HG03460 (cell line): ENCODE data around the gene PHF20.
"Not testable (repeated sequence)": the region's sequence is repeated elsewhere in the genome, so short reads cannot be mapped to it uniquely, and the experiment has no call there.

Source experiments
- ATAC-seq: cut with Tn5 transposase; IDR thresholded peaks from one replicate; pipeline ENCODE4 v1.9.1; 2021; ENCODE audit not compliant: unreplicated experiment

Gene PHF20

GRCh38 chr20:35771689-35772562 is at the start of gene PHF20:
Gene PHF20, plus strand, starts transcription at chr20:35772015. Its CDS starts 29,508 bp downstream, at chr20:35801523.
- peak; percentile 78 for ATAC-seq

DNA sequence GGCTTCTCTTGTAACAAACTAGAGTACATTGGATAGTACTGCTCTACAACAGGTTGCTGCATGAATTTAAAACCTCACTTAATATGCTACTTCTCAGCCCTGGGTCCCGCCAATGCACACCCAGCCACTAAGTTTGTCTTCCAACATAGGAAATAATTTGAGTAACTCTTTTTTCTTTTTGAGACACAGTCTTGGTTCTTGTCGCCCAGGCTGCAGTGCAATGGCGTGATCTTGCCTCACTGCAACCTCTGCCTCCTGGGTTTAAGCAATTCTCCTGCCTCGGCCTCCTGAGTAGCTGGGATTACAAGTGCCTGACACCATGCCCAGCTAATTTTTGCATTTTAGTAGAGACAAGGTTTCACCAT is 48.6 kb upstream of the PHF20 start:
- ATAC-seq = not testable (repeated sequence)

DNA sequence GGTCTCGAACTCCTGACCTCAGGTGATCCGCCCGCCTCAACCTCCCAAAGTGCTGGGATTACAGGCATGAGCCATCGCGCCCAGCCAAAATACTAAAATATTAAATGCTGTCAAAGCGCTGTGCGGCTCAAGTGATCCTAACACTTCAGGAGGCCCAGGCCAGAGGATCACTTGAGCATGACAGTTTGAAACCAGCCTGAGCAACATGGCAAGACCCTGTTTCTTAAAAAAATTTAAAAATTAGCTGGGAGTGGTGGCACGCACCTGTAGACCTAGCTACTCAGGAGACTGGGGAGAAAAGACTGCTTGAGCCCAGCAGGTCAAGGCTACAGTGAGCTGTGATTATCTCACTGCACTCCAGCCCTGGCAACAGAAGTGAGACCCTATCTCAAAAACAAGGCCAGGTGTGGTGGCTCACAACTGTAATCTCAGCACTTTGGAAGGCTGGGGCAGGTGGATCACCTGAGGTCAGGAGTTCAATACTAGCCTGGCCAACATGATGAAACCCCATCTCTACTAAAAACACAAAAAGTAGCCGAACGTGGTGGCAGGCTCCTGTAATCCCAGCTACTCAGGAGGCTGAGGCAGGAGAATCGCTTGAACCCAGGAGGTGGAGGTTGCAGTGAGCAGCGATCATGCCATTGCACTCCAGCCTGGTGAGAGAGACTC is 48.0 kb upstream of the PHF20 start:
- ATAC-seq = not testable (repeated sequence)

DNA sequence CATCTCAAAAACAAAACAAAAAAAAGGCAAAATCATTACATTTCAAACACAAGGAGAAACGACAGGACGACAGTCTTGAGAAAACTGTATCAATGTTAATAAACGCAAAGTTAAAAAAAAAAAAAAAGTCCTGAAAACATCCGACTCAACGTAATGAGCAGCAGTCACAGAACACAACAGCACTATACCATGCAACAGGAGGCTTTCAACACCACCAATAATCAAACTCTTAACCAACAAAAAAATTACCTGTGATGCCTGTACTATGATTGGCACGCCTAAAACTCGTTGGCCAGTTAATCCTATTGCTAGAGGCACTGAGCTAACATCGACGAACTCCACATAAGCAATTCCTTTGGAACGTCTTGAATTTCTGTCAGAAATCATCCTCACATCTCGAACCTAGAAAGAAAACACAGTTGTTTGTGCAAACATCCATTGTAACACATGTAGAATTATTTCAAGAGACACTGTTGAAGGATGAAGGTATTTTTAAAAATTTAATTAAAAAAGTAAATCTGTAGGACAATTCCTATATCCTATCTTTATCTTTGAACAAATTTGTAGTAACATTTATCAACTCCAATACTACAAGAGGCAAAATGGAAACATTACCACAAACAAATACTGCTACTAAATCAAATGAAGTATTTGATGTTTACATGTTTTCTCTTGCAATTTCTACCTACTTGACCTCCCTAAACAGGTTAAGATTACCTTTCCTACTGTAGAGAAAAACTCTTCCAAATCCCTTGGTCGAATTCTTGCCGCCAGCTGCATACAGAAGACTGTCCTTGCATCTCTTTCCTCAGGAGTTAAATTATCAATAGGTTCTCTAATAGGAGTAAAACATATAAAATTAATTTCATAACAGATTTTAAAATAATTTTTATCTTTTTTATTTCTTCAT is 47.2 kb upstream of the PHF20 start:
- no peak for ATAC-seq

DNA sequence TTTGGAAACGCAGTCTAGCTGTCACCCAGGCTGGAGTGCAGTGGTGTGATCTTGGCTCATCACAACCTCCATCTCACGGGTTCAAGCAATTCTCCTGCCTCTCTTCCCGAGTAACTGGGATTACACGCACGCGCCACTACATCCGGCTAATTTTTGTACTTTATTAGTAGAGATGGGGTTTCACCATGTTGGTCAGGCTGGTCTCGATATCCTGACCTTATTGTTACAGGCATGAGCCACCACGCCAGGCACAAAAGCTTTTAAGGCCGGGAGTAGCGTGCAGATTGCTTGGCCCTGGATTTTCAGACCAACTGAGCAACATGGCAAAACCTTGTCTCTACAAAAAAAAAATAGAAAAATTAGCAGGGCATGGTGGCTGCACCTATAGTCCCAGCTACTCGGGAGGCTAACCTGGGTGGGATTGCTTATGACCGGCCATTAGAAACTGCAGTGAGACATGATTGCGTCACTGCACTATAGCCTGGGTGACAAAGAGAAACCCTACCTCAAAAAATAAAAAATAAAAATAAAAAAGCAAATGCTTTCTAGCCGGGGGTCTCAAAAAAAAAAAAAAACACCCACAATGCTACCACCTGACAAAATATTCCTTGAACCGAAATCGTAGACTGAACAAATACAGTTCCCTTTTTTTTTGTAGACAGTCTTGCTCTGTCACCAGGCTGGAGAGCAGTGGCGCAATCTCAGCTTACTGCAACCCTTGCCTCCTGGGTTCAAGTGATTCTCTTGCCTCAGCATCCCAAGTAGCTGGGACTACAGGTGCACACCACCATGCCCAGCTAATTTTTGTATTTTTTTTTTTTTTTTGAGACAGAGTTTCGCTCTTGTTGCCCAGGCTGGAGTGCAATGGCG is 44.7 kb upstream of the PHF20 start:
- ATAC-seq = no peak

- ATAC-seq = no peak
Measured at GRCh38 chr20:35729283-35729807, 42.5 kb upstream of the PHF20 start.

- ATAC-seq = no peak
Measured at GRCh38 chr20:35729836-35730582, 41.8 kb upstream of the PHF20 start.

DNA sequence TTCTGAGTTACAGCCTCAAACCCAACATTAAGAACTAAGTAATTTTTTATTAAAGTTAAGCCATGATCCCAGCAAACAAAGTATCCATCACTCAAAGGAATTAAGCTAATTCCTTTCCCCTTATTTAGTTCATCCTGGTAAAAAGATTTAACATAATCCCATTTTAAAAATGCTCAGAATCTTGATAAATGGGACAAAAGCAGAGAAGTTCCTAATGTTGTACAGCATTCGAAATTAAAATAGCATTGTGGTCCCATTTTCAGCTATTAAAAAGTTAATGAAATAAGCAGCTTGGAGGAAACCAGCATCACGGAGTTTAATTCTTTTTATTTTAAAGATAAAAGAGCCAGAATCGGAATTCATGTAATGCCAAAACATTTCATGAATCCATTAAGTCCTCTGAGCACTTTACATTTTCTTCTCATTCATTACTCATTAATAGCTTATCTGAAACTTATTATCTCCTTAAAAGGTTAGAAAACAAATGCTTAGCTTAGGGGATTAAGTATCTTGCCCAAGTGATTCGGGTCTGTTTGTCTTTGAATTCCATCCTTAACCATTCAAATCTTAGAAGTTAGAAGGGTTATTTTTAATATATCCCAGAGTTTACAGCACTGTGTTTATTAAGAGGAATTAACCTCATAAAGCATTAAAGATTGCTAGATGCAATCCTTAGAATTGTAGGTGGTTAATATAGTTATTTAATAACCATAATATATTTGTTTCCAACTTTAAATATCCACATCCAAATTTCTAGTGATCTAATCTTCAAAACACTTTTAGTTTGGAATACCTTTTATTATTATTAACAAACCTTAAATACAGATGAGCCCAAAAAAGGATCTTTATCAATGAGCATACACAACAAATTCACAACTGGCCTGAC is 41.0 kb upstream of the PHF20 start:
- ATAC-seq = no peak

DNA sequence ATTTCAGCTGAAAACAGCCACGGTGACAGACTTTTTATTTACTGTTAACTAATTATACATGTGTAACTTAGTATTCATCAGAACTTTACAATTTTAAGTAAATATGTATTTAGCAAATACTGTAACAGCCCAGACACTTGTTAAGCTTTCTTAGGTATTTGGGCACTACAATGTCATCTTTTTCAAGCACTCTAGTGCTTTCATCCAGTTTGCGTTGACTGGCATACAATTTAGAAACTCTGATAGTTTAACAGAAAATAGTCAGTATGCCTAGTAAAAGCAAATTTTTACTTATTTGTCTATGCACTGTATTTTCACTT is 40.4 kb upstream of the PHF20 start:
- ATAC-seq = no peak

DNA sequence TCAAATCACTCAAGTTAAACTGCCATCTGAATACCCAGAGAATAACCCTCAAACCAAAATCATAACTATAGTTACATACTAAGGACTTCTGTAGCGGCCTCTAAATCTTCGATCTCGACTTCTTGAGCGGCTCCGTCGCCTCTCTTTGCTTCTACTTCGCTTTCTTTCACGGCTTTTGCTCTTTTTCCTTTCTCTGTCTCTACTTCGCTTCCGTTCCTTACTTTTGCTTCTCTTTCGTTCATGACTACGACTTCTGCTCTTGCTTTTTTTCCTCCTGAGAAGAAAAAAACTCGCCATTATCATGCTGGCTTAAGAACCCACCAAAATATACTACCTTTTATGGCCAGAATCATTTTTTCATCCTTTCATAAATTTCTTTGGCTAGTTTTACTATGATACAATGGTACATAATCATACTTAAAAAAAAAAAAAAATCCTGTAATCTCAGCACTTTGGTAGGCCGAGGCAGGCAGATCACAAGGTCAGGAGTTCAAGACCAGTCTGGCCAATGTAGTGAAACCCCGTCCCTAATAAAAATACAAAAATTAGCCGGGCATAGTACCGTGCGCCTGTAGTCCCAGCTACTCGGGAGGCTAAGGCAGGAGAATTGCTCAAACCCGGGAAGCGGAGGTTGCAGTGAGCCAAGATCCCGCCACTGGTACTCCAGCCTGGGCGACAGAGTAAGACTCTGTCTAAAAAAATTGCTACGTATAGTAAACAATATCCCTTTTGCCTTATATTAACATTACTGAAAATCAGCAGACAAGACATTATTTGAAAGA is 39.8 kb upstream of the PHF20 start:
- no peak for ATAC-seq

GRCh38 chr20:35732644-35732982 is 39.2 kb upstream of the PHF20 start:
- no peak for ATAC-seq

DNA sequence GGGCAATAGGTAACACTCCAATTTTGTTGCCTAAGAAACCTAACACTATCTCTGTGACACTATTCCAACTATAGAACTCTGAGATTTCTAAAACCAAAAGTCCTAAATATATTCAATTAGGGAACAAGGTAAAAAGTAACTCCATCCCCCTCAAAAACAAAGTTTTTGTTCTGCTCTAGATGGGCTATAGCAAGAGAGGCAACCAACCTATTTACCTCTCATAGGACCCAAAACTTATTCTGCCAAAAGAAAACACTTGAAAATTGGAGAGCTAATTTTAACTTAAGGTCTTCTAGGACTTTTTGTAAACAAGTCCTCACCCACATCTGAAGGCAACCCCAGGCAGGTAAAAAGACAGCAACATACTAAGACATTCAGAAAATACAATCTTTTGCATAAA is 37.4 kb upstream of the PHF20 start:
- no peak for ATAC-seq

DNA sequence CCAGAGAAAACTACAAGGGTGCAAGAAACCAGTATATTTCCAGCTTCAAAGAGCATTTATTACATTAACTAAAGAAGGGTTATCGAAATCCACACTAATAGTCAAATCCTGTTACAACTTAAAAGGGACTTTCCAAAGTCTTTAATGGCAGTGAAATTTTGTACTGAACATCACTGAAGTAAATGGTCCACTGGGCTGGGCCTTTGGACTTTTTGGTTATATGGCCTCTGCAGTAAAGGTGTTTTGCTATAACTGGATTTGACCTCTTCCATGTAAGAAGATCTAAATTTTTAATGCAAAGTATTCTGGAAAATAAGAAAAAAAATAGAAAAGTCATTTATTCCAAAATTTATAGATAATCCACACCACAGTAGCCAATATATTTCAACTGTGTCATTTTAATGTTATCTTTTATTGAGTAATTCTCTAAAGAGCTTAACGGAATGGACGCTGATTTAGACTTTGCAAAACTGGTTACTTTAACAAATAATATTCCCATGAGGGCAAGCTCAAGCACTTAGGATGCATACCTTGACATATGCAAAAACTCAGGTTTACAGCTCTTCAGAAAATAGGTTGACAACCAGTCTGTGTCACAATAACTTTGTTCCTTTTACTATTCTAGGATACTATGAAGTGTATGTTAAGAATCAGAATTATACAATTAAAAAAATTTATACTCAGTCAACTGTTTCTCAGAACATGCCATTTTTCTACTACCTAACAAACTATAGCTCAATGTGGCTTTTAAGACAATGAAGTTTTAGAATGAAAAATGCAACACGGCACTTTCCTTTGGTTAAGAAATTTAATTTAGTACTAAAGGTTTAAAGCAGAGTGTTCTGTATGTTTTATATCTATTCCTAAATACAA is 36.8 kb upstream of the PHF20 start:
- ATAC-seq = no peak

GRCh38 chr20:35735826-35736470 is 35.9 kb upstream of the PHF20 start:
- no peak for ATAC-seq

GRCh38 chr20:35737865-35738333 is 33.9 kb upstream of the PHF20 start:
- no peak for ATAC-seq

GRCh38 chr20:35738410-35739179 is 33.2 kb upstream of the PHF20 start:
- ATAC-seq = no peak
